ENCODE measurements around the gene IFRD2. TPM values are rescaled to one million over a fixed set of nuclear protein-coding genes. Genes with fewer than 3 reads are reported as not detected.

Gene IFRD2
- total RNA-seq, 1 experiment from 2014 or later: 223 TPM

GRCh38 chr3:50331364-50331907, 39.2 kb upstream of the IFRD2 start:
- no peaks in the 10 kb centered on the region for H3F3A ChIP-seq (ENCODE audit: low read length, unreplicated experiment)
- H3K4me1 ChIP-seq (ENCODE audit: insufficient read depth, low read length): peaks cover 35% of the 10 kb centered on the region
- no peak overlapping the region for H3K4me2 ChIP-seq (ENCODE audit: low read length)
- ChIA-PET POLR2A (ENCODE audit: unreplicated experiment) (no interaction called here), CTCF (no interaction called here)
- peaks cover 13% of the 10 kb centered on the region; the same call in 1 of the 2 replicates for H4K20me1 ChIP-seq (ENCODE audit: low read length)
- no peaks in the 10 kb centered on the region for H3K9me2 ChIP-seq (replicated peaks; ENCODE audit: low read length)
- H3K9ac ChIP-seq (ENCODE audit: low read length): no peak overlapping the region
- no peak overlapping the region for H3K27ac ChIP-seq (ENCODE audit: low read length)
- H3K79me2 ChIP-seq (ENCODE audit: low read length): peaks cover 61% of the 10 kb centered on the region
- no peak for DNase-seq
- H2AFZ ChIP-seq (ENCODE audit: low read length): no peak overlapping the region
- ATAC-seq: no peak
- H3K9me3 ChIP-seq (ENCODE audit: low read length): no peaks in the 10 kb centered on the region
- H3K36me3 ChIP-seq (ENCODE audit: low read depth, low read length): peaks cover 26% of the 10 kb centered on the region; the same call in 1 of the 2 replicates
- no TSS peak for BruUV-seq (replicated peaks)
- intact Hi-C loops (cut with micrococcal nuclease): no loop called here
- H3K4me3 ChIP-seq (ENCODE audit: low read length): no peak overlapping the region
- no peak for TF ChIP-seq EZH2phosphoT487 (IDR thresholded peaks at IDR 0.05; ENCODE audit: borderline replicate concordance, low read length)
- TF ChIP-seq CTCF (conservative IDR thresholded peaks at IDR 0.05; ENCODE audit: low read depth, low read length): no peak
- TF ChIP-seq EZH2 (IDR thresholded peaks at IDR 0.05; ENCODE audit: low read length, unreplicated experiment): no peak
- no peaks in the 10 kb centered on the region for H3K27me3 ChIP-seq (ENCODE audit: low read length)

GRCh38 chr3:50330330-50330729, 38.1 kb upstream of the IFRD2 start:
- CTCF ChIA-PET: no interaction called here
- Histone ChIP-seq H3K79me2 (ENCODE audit: low read length) (peaks cover 54% of the 10 kb centered on the region), H3K27me3 (ENCODE audit: low read length) (no peaks in the 10 kb centered on the region), H3K4me1 (ENCODE audit: insufficient read depth, low read length) (peaks cover 26% of the 10 kb centered on the region), H3K4me3 (ENCODE audit: low read length) (no peak overlapping the region), H4K20me1 (ENCODE audit: low read length) (peaks cover 12% of the 10 kb centered on the region; the same call in 1 of the 2 replicates), H3K9ac (ENCODE audit: low read length) (no peak overlapping the region), H2AFZ (ENCODE audit: low read length) (no peak overlapping the region), H3F3A (ENCODE audit: low read length, unreplicated experiment) (no peaks in the 10 kb centered on the region), H3K4me2 (ENCODE audit: low read length) (no peak overlapping the region), H3K9me3 (ENCODE audit: low read length) (no peaks in the 10 kb centered on the region), H3K27ac (ENCODE audit: low read length) (no peak overlapping the region), H3K9me2 (replicated peaks; ENCODE audit: low read length) (no peaks in the 10 kb centered on the region), H3K36me3 (ENCODE audit: low read depth, low read length) (peaks cover 26% of the 10 kb centered on the region; the same call in 1 of the 2 replicates)
- ATAC-seq (no peak), DNase-seq (no peak)
- intact Hi-C loops (cut with micrococcal nuclease): no loop called here
- POLR2A ChIA-PET (ENCODE audit: unreplicated experiment): no interaction called here
- BruUV-seq (replicated peaks): no TSS peak
- no peak for TF ChIP-seq CTCF (conservative IDR thresholded peaks at IDR 0.05; ENCODE audit: low read depth, low read length)
- TF ChIP-seq EZH2phosphoT487 (IDR thresholded peaks at IDR 0.05; ENCODE audit: borderline replicate concordance, low read length): no peak
- TF ChIP-seq EZH2 (IDR thresholded peaks at IDR 0.05; ENCODE audit: low read length, unreplicated experiment): no peak
